Uterus (tissue), 2 donors: ENCODE results near the gene UPB1.

Source experiments
- POLR2A ChIP-seq, 2 donors: fragments of 450-650 bp; IDR thresholded peaks; one replicate each; pipeline ENCODE4 v1.6.1; 2016; ENCODE audit warnings: antibody characterized with exemption in 2 of 2, mild to moderate bottlenecking in 1 of 2, moderate library complexity in 1 of 2
- TF ChIP-seq, protein P1 (sequence below), 4 experiments: fragments of 200-600 bp in 2 of 4; fragments of 450-650 bp in 2 of 4; sonication (generic) in 2 of 4; IDR thresholded peaks; one replicate each; pipeline ENCODE4 v1.5.1; 2016 to 2019; ENCODE audit warnings: antibody characterized with exemption in 4 of 4, mild to moderate bottlenecking in 2 of 4, moderate library complexity in 1 of 4

DNA sequence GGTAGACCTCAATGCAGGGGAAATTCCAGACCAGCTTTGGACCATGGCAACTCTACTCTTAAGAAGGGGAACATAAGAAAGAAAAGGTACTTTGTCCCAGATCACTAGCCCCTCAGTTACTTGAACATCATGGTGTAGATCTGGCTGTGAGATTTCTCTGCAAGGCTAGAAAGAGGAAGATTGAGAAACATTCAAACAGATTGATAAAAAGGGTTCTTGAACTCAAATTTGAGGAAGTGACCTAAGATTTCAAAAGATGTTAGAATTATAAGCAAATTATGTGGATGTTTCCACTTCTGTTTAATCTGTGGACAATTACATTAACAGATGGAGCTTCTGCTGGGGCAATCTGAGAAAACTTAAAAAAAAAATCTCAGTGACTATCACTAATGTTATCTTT is 21.8 kb upstream of the UPB1 start:
- TF ChIP-seq, protein P1, sequence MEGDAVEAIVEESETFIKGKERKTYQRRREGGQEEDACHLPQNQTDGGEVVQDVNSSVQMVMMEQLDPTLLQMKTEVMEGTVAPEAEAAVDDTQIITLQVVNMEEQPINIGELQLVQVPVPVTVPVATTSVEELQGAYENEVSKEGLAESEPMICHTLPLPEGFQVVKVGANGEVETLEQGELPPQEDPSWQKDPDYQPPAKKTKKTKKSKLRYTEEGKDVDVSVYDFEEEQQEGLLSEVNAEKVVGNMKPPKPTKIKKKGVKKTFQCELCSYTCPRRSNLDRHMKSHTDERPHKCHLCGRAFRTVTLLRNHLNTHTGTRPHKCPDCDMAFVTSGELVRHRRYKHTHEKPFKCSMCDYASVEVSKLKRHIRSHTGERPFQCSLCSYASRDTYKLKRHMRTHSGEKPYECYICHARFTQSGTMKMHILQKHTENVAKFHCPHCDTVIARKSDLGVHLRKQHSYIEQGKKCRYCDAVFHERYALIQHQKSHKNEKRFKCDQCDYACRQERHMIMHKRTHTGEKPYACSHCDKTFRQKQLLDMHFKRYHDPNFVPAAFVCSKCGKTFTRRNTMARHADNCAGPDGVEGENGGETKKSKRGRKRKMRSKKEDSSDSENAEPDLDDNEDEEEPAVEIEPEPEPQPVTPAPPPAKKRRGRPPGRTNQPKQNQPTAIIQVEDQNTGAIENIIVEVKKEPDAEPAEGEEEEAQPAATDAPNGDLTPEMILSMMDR (IDR thresholded peaks at IDR 0.05), result no peak
- no peak for TF ChIP-seq POLR2A (IDR thresholded peaks at IDR 0.05)
